Loucy (cell line): Measurements from ENCODE around the gene TMEM119.

Experiments
- H2AFZ ChIP-seq: fragments of 200-600 bp; sonication (generic); 2 replicates; pipeline ENCODE4 v1.6.0; 2016; ENCODE audit warnings: antibody characterized with exemption, mild to moderate bottlenecking, low read length, moderate library complexity
- H3F3A ChIP-seq: fragments of 200-600 bp; 2 replicates; pipeline ENCODE4 v1.6.0; 2016; ENCODE audit warnings: antibody characterized with exemption, low read depth, mild to moderate bottlenecking
- H3K27me3 ChIP-seq: fragments of 200-600 bp; sonication (generic); 2 replicates; pipeline ENCODE4 v1.6.1; 2014; ENCODE audit warnings: low read length, mild to moderate bottlenecking; ENCODE audit not compliant: insufficient read depth, poor library complexity, severe bottlenecking
- H3K36me3 ChIP-seq: fragments of 200-600 bp; sonication (generic); 2 replicates; pipeline ENCODE4 v1.6.1; 2016; ENCODE audit warnings: low read length; ENCODE audit not compliant: insufficient read depth
- H3K4me1 ChIP-seq: fragments of 200-600 bp; sonication (generic); 2 replicates; pipeline ENCODE4 v1.5.1; 2014; ENCODE audit warnings: low read length, mild to moderate bottlenecking; ENCODE audit not compliant: insufficient read depth, poor library complexity, severe bottlenecking
- H3K4me2 ChIP-seq: fragments of 200-600 bp; sonication (generic); 2 replicates; pipeline ENCODE4 v1.6.0; 2014; ENCODE audit warnings: antibody characterized with exemption, low read length, low read depth, mild to moderate bottlenecking; ENCODE audit not compliant: poor library complexity, severe bottlenecking
- H3K4me3 ChIP-seq: fragments of 200-600 bp; sonication (generic); 2 replicates; pipeline ENCODE4 v1.5.1; 2014; ENCODE audit warnings: low read length, mild to moderate bottlenecking, mixed read lengths; ENCODE audit not compliant: poor library complexity, severe bottlenecking
- H3K79me2 ChIP-seq: fragments of 200-600 bp; sonication (generic); 2 replicates; pipeline ENCODE4 v1.6.1; 2014; ENCODE audit warnings: low read length; ENCODE audit not compliant: insufficient read depth
- H3K9ac ChIP-seq: fragments of 200-600 bp; sonication (generic); 2 replicates; pipeline ENCODE4 v1.6.0; 2014; ENCODE audit warnings: mild to moderate bottlenecking, low read depth, low read length, moderate library complexity; ENCODE audit not compliant: poor library complexity, severe bottlenecking
- H3K9me2 ChIP-seq: fragments of 200-600 bp; sonication (generic); replicated peaks from 2 replicates; pipeline ENCODE4 v1.6.1; 2016; ENCODE audit warnings: low read depth, low read length, mixed read lengths
- H3K9me3 ChIP-seq: fragments of 200-600 bp; sonication (generic); 2 replicates; pipeline ENCODE4 v1.6.1; 2014; ENCODE audit warnings: mild to moderate bottlenecking, antibody characterized with exemption, low read length, low read depth; ENCODE audit not compliant: insufficient read depth
- H4K20me1 ChIP-seq: fragments of 200-600 bp; sonication (generic); 2 replicates; pipeline ENCODE4 v1.6.0; 2014; ENCODE audit warnings: antibody characterized with exemption, low read length, mild to moderate bottlenecking; ENCODE audit not compliant: insufficient read depth, poor library complexity, severe bottlenecking
- EZH2phosphoT487 ChIP-seq: fragments of 200-600 bp; IDR thresholded peaks from 2 replicates; pipeline ENCODE4 v1.6.1; 2018; ENCODE audit warnings: antibody characterized with exemption, mild to moderate bottlenecking, moderate library complexity, borderline replicate concordance
- TF ChIP-seq, protein P1 (sequence below): fragments of 200-600 bp; sonication (generic); conservative IDR thresholded peaks from 2 replicates; pipeline ENCODE4 v1.5.1; 2014; ENCODE audit warnings: mild to moderate bottlenecking, antibody characterized with exemption, low read length

Gene TMEM119

DNA sequence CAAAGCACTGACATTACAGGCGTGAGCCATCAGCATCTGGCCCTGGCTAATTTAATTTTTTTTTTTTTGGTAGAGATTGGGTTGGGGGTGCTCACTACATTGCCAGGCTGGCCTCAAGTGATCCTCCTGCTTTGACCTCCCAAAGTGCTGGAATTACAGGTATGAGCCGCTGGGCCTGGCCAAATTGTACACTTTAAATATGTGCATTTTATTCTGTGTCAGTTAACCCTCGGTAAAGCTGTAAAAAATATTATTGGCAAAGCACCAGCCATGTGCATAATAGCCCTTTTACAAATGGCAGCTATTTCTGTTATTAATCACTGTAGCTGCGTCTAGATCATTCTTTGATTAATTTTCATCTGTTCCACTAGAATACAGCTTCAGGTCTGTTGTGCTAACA, 12.0 kb downstream of the TMEM119 start:
- Histone ChIP-seq H4K20me1 (no peaks in the 10 kb centered on the region), H3K79me2 (no peaks in the 10 kb centered on the region), H3K27me3 (no peaks in the 10 kb centered on the region), H2AFZ (no peak overlapping the region), H3K4me2 (no peak overlapping the region), H3K36me3 (no peaks in the 10 kb centered on the region), H3K9me3 (no peaks in the 10 kb centered on the region), H3K9me2 (no peaks in the 10 kb centered on the region), H3K9ac (no peak overlapping the region), H3K4me3 (no peak overlapping the region), H3F3A (no peaks in the 10 kb centered on the region), H3K4me1 (no peaks in the 10 kb centered on the region)
- TF ChIP-seq, protein P1, sequence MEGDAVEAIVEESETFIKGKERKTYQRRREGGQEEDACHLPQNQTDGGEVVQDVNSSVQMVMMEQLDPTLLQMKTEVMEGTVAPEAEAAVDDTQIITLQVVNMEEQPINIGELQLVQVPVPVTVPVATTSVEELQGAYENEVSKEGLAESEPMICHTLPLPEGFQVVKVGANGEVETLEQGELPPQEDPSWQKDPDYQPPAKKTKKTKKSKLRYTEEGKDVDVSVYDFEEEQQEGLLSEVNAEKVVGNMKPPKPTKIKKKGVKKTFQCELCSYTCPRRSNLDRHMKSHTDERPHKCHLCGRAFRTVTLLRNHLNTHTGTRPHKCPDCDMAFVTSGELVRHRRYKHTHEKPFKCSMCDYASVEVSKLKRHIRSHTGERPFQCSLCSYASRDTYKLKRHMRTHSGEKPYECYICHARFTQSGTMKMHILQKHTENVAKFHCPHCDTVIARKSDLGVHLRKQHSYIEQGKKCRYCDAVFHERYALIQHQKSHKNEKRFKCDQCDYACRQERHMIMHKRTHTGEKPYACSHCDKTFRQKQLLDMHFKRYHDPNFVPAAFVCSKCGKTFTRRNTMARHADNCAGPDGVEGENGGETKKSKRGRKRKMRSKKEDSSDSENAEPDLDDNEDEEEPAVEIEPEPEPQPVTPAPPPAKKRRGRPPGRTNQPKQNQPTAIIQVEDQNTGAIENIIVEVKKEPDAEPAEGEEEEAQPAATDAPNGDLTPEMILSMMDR, result no peak
- TF ChIP-seq EZH2phosphoT487, result no peak

DNA sequence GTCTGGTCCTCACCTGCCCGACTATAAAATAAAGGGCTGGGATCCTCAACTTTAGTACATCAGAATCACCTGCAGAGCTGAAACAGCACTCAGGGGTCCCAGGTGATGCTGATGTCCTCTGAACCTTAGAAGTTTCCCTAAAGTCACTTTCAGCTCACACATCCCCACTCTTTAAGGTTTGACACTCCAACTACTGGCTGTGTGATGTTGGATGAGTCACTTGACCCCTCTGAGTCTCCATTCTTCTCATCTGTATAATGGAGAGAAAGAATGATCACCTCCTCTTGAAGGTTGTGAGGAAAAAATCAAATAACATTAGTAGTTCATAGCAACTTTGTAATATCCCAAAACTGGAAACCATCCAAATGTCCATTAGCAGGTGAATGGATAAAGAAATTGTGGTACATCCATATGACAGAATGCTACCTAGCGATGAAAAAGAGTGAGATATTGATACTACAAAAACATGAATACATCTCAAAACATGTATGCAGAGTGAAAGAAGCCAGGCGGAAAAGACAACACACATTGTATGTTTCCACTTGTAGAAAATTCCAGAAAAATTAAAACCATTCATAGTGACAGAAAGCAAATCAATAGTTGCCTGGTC, 13.3 kb downstream of the TMEM119 start:
- no peaks in the 10 kb centered on the region for H4K20me1 ChIP-seq
- H3K36me3 ChIP-seq, result no peaks in the 10 kb centered on the region
- no peaks in the 10 kb centered on the region for H3F3A ChIP-seq
- H3K4me2 ChIP-seq, result no peak overlapping the region
- H3K9ac ChIP-seq, result no peak overlapping the region
- no peaks in the 10 kb centered on the region for H3K9me2 ChIP-seq
- H3K27me3 ChIP-seq, result no peaks in the 10 kb centered on the region
- no peaks in the 10 kb centered on the region for H3K9me3 ChIP-seq
- no peak overlapping the region for H2AFZ ChIP-seq
- TF ChIP-seq, protein P1, result no peak
- no peak for TF ChIP-seq EZH2phosphoT487
- H3K79me2 ChIP-seq, result no peaks in the 10 kb centered on the region
- no peak overlapping the region for H3K4me3 ChIP-seq
- no peaks in the 10 kb centered on the region for H3K4me1 ChIP-seq

DNA sequence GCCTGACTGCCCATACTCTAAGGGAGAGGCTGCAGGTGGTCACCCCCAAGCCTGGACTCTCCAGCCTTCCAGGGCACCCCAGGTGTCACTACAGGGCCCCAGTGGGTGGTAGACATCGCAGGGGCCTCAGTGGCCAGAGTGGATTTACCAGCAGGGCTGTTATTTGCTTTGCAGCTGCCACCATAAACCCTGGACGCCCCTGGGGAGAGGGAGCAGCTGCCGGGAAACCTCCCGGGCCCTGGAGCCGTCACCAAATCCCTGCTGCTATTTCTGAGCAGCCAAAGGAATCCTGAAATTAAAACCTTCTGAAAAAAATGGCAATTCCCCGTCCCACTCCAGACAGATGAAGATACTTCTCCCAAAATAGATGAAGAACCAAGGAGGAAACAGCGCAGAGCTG, 13.9 kb downstream of the TMEM119 start:
- Histone ChIP-seq H3K79me2 (no peaks in the 10 kb centered on the region), H3K27me3 (no peaks in the 10 kb centered on the region), H3K9me2 (no peaks in the 10 kb centered on the region), H3F3A (no peaks in the 10 kb centered on the region), H4K20me1 (no peaks in the 10 kb centered on the region), H3K36me3 (no peaks in the 10 kb centered on the region), H2AFZ (no peak overlapping the region), H3K9me3 (no peaks in the 10 kb centered on the region), H3K9ac (no peak overlapping the region), H3K4me2 (no peak overlapping the region), H3K4me1 (no peaks in the 10 kb centered on the region), H3K4me3 (no peak overlapping the region)
- TF ChIP-seq, protein P1, result no peak
- no peak for TF ChIP-seq EZH2phosphoT487
